Measurements from ENCODE around the gene SPPL2A.
"Not testable (repeated sequence)": the region's sequence is repeated elsewhere in the genome, so short reads cannot be mapped to it uniquely, and the experiment has no call there.

Gene SPPL2A

DNA sequence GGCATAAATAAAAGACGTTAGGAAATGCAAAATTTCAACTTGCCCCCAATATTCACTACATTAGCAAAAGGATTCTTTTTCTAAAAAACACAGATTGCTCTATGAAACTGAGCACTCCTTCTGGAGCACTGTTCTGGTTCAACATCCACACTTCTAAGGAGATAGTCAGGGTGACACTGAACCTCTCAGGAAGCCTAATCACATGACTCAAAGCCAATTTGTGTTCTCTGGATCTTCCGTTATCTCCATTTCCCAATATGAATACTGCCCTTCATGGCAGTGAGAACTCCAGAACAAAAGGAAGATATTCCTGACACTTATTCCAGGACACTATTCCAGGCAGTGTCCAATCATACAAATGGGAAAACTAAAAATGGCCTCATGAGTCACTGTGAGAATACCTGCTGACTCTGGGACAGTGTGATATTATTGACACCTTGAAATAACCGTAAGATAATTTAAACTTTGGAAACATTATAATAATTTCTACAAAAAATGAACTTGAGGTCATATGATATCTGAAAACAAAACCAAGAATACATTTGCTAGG is 57.6 kb downstream of the SPPL2A start:
- no peak for DNase-seq (ENCODE audit: low spot score)
- ChIA-PET POLR2A (ENCODE audit: low non-redundant PET) (no interaction called here), CTCF (no interaction called here)
- no peak overlapping the region for H3K27ac ChIP-seq
- TF ChIP-seq, protein P1, sequence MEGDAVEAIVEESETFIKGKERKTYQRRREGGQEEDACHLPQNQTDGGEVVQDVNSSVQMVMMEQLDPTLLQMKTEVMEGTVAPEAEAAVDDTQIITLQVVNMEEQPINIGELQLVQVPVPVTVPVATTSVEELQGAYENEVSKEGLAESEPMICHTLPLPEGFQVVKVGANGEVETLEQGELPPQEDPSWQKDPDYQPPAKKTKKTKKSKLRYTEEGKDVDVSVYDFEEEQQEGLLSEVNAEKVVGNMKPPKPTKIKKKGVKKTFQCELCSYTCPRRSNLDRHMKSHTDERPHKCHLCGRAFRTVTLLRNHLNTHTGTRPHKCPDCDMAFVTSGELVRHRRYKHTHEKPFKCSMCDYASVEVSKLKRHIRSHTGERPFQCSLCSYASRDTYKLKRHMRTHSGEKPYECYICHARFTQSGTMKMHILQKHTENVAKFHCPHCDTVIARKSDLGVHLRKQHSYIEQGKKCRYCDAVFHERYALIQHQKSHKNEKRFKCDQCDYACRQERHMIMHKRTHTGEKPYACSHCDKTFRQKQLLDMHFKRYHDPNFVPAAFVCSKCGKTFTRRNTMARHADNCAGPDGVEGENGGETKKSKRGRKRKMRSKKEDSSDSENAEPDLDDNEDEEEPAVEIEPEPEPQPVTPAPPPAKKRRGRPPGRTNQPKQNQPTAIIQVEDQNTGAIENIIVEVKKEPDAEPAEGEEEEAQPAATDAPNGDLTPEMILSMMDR (conservative IDR thresholded peaks at IDR 0.05; ENCODE audit: low read depth): no peak

DNA sequence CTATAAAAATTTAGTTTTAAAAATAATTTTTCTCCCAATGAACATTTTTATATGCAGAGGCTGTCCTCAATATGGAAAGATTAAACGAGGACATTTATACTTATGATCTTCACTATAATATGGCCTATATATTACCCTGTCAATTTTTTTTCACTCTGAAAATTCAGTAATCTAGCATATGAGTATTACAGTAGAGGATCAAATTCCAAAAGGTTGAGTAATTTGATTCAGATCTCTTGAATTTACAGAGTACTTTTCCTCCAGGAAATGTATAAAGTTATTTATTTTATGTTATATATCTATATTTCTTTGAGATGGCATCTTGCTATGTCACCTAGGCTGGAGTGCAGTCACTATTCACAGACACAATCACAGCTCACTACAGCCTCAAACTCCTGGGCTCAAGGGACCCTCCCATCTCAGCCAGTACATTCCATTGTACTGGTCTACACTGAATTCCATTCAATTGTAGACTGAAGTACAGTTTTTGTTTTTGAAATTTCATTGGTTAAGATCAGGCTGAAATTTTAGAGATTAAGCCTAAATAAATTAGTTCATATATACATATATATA is 62.7 kb downstream of the SPPL2A start:
- ChIA-PET CTCF (interaction anchor here (0.6 kb wide), 1 partner anchor 13 kb away, joined by 3 read pairs; no protein-coding TSS in a partner anchor), POLR2A (ENCODE audit: low non-redundant PET) (no interaction called here)
- TF ChIP-seq, protein P1 (conservative IDR thresholded peaks at IDR 0.05; ENCODE audit: low read depth): no peak

DNA sequence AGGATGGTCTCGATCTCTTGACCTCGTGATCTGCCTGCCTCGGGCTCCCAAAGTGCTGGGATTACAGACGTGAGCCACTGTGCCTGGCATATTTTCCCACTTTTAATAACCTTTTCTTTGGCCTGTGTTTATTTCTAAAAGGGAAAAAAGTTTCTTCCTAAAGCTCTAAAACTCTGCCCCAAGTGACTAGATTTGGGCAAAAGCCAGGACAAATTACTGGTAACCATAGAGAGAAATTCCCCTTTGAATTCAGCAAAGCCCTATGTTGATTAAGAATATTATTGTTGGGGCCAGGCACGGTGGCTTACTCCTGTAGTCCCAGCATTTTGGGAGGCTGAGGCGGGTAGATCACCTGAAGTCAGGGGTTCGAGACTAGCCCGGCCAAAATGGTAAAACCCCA is 67.4 kb downstream of the SPPL2A start:
- ChIA-PET CTCF (interaction anchor here (0.9 to 1.0 kb wide), 2 partner anchors 68 to 181 kb away, joined by 3 read pairs; no protein-coding TSS in a partner anchor), POLR2A (ENCODE audit: low non-redundant PET) (no interaction called here)
- no peak for DNase-seq (ENCODE audit: low spot score)
- TF ChIP-seq, protein P1 (conservative IDR thresholded peaks at IDR 0.05; ENCODE audit: low read depth): no peak
- no peak overlapping the region for H3K27ac ChIP-seq

More for the DNA sequence above, 62.7 kb downstream of the SPPL2A start:
- no peak for DNase-seq (ENCODE audit: low spot score)
- H3K27ac ChIP-seq: no peak overlapping the region

DNA sequence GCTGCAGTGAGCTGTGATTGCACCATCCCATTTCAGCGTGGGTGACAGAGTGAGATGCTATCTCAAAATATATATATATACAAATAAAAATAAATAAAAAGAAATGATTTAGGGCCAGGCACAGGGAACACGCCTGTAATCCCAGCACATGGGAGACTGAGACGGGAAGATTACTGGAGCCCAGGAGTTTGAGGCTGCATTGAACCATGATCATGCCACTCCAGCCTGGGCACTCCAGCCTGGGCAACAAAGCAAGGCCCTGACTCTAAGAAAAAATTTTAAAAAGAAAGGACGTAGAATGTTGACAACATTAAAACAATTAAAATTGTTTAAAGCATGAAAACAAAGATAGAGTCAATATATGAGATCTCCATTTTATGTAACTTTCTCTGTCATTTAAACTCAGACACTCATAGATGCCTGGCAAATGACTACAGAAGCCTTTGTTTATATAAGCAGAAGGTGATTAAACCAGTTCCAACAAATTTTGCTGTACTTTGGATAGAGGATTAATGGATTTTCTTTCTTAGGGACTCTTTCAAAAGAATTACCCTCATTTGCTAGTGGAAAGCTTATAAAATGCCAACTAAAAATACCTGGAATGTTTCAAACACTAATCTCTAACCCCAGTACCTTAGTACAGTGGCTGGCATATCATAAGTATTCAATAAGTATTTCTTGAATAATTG is 68.3 kb downstream of the SPPL2A start:
- POLR2A ChIA-PET (ENCODE audit: low non-redundant PET): no interaction called here
- no peak for DNase-seq (ENCODE audit: low spot score)
- TF ChIP-seq, protein P1 (conservative IDR thresholded peaks at IDR 0.05; ENCODE audit: low read depth): no peak
- H3K27ac ChIP-seq: no peak overlapping the region
- CTCF ChIA-PET: interaction anchor here (0.6 to 0.7 kb wide), 2 partner anchors 22 to 103 kb away, joined by 3 read pairs; no protein-coding TSS in a partner anchor

DNA sequence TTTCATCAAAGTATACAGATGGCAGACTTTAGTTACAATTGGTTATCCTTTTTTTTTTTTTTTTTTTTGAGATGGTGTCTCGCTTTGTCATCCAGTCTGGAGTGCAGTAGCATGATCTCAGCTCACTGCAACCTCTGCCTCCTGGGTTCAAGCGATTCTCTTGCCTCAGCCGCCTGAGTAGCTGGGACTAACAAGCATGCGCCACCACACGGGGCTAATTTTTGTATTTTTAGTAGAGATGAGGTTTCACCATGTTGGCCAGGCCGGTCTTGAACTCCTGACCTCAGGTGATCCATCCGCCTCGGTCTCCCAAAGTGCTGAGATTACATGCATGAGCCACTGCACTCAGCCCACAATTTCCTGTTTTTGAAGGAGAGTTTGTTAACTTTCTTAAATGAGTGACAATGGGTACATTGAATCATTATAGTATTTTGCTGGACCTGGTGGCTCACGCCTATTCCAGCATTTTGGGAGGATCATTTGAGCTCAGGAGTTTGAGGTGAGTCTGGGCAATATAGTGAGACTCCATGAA is 70.8 kb downstream of the SPPL2A start:
- POLR2A ChIA-PET (ENCODE audit: low non-redundant PET); DNase-seq (ENCODE audit: low spot score); H3K27ac ChIP-seq: not testable (repeated sequence)
- CTCF ChIA-PET: interaction anchor here (0.6 kb wide), 1 partner anchor 64 kb away, joined by 3 read pairs; no protein-coding TSS in a partner anchor

DNA sequence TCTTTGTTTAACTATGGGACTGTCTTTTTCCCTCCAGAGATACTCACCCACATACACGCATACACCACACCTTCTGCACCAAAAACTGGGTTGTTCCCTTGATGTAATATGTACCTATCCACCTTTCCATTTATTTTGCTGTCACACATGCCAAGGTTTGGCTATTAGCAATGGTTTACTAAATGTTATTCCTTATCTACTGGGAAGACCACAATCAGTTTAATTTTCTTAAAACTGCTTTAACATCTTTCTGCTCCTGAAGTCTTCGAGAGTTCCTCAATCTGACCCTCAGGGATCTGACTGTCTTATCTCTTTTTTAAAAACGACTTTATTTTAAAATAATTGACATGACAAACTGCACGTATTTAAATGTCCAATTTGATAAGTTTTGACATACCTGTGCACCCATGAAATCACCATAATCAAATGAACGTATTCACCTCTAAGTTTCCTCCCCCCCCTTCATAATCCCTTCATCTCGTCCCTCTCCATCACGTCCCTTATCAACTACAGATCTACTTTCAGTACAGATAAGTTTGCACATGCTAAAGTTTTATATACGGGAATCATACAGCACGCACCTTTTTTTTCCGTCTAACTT is 78.1 kb downstream of the SPPL2A start:
- POLR2A ChIA-PET (ENCODE audit: low non-redundant PET): no interaction called here
- TF ChIP-seq, protein P1 (conservative IDR thresholded peaks at IDR 0.05; ENCODE audit: low read depth): no peak
- no peak for DNase-seq (ENCODE audit: low spot score)
- CTCF ChIA-PET: interaction anchor here (0.7 kb wide), 1 partner anchor 200 kb away, joined by 4 read pairs; no protein-coding TSS in a partner anchor
- peak overlapping the region; percentile 98 for H3K27ac ChIP-seq

Measured in RWPE1 (cell line).